Body of pancreas (tissue), 4 donors: Measurements from ENCODE around the gene RTP2.
"Not testable (repeated sequence)": the region's sequence is repeated elsewhere in the genome, so short reads cannot be mapped to it uniquely, and the experiment has no call there.

ENCODE experiments used
- CTCF ChIP-seq, 7 experiments: fragments of 450-650 bp in 4 of 7; fragments of 200-600 bp in 3 of 7; sonication (generic) in 3 of 7; IDR thresholded peaks; one replicate each; pipeline ENCODE4 v1.5.1; 2016 to 2019; ENCODE audit warnings: antibody characterized with exemption in 7 of 7
- POLR2A ChIP-seq, 3 donors: fragments of 450-650 bp; IDR thresholded peaks; one replicate each; pipeline ENCODE4 v1.6.1; 2016; ENCODE audit warnings: antibody characterized with exemption in 3 of 3, mild to moderate bottlenecking in 2 of 3

- TF ChIP-seq CTCF, POLR2A (IDR thresholded peaks at IDR 0.05): not testable (repeated sequence)
Measured at GRCh38 chr3:187681756-187682155, 20.6 kb downstream of the RTP2 start.
